ENCODE measurements around the gene MNS1.

MNS1 gene

GRCh38 chr15:56440214-56440770 lies 24.6 kb downstream of the MNS1 start:
- TF ChIP-seq CTCF (IDR thresholded peaks at IDR 0.05) = no peak

GRCh38 chr15:56432304-56432703 lies 32.6 kb downstream of the MNS1 start:
- TF ChIP-seq CTCF (IDR thresholded peaks at IDR 0.05) = no peak

GRCh38 chr15:56428821-56429458 lies 36.0 kb downstream of the MNS1 start:
- TF ChIP-seq CTCF (IDR thresholded peaks at IDR 0.05) = peak; percentile 61; the same call in 1 of the 2 replicates

GRCh38 chr15:56425976-56426375 lies 39.0 kb downstream of the MNS1 start:
- no peak for TF ChIP-seq CTCF (IDR thresholded peaks at IDR 0.05)

- no peak for TF ChIP-seq CTCF (IDR thresholded peaks at IDR 0.05)
Observed at GRCh38 chr15:56425276-56425675, 39.7 kb downstream of the MNS1 start.

- TF ChIP-seq CTCF (IDR thresholded peaks at IDR 0.05) = no peak
Observed at GRCh38 chr15:56411122-56411749, 53.7 kb downstream of the MNS1 start.

GRCh38 chr15:56410721-56411120 lies 54.2 kb downstream of the MNS1 start:
- no peak for TF ChIP-seq CTCF (IDR thresholded peaks at IDR 0.05)

Data from LNCAP (cell line).